HG02571 (cell line): ENCODE results near the gene SPATS2.

ENCODE experiments used
- ATAC-seq: cut with Tn5 transposase; IDR thresholded peaks from one replicate; pipeline ENCODE4 v1.9.1; 2021; ENCODE audit warnings: mild to moderate bottlenecking, moderate library complexity; ENCODE audit not compliant: unreplicated experiment

SPATS2 gene

DNA sequence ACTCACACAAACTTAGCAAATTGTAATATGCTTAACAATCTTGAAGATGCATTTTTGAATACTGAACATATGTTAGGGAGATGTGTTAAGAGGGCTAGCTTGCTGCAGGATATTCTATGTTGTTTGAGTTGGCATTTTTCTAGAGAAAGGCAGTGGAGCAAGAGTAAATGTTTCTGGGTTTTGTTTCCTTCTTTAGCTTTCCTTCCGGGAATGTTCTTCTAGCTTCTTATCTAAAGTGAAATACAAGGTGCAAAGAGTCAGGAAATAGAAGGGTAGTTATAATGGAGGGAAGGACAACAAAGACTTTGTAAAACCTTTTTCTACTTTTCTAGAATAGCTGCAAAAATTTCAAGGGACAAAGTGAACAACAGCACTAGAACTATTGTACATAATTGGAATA lies 94.0 kb downstream of the SPATS2 start:
- ATAC-seq, result no peak

DNA sequence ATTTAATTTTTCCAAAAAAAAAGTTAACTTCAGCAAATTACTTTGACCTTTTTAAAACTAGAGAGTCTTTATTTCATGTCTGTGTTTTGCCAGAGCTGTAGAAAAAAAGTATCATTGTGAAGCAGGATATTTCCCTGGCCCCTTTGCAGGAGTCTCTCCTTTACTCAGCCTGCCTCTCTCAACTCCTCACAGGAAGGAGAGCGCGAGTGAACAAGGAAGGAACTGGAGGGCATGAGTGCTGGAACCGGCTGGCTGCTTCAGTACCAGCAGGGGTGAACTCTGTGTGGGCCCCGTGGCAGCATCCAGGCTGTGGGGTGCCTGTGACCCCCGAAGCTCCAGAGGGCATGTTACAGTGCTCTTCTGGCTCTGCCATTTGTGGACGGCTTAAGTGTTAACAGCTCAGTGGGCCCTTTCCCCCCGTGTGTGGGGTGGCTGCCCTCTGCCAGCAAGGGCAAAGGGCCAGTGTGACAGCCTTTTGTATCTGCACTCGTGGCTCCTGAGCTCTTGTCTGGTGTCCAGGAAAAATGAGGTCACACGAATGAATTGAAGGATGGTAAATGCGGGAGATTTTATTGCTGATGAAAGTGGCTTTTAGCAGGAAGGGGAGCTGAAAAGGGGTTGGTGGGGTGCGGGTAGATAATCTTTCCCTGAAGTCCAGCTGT lies 95.0 kb downstream of the SPATS2 start:
- ATAC-seq, result no peak

DNA sequence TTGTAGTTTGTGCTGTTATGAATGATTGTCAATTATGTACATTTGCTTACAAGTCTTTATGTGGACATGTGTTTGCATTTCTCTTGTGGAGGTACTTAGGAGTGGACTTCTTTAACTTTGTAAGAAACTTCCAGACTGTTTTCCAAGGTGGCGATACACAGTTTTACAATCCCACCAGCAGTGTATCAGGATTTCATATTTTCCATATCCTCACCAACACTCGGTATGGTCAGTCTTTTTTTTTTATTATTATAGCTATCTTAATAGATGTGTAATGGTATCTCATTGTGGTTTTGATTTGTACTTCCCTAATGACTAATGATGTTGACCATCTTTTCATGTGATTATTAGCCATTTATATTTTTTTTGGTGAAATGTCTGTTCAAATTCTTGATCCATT lies 97.9 kb downstream of the SPATS2 start:
- no peak for ATAC-seq

DNA sequence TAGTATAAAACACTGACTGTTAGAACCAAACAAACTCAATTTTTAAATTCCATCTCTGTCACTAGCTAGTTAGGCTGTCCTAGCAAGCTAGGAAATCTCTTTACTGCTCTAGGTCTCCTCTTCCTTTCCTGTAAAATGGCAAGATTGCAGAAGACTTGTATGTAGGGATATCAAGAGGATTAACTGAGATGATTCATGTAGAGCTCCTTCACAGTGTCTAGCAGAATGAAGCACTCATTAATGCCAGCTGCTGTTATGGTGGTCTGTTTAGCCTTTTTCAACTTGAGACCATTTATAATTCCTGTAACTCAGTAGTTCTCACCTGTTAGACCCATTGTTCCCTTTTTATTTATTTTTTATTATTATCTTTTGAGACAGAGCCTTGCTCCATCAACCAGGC lies 103.7 kb downstream of the SPATS2 start:
- no peak for ATAC-seq

DNA sequence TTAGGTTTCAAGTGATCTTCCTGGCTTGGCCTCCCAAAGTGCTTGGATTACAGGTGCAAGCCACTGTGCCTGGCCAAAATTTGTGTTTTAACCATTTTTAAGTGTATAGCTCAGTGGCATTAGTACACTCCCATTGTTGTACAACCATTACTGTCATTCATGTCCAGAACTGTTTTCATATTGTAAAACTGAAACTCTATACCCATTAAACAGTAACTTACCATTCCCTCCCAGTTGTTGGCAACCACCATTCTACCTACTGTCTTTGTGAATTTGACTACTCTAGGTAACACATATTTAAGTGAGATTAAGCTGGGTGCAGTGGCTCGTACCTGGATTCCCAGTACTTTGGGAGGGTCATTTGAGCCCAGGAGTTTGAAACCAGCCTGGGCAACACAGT lies 104.3 kb downstream of the SPATS2 start:
- no peak for ATAC-seq

DNA sequence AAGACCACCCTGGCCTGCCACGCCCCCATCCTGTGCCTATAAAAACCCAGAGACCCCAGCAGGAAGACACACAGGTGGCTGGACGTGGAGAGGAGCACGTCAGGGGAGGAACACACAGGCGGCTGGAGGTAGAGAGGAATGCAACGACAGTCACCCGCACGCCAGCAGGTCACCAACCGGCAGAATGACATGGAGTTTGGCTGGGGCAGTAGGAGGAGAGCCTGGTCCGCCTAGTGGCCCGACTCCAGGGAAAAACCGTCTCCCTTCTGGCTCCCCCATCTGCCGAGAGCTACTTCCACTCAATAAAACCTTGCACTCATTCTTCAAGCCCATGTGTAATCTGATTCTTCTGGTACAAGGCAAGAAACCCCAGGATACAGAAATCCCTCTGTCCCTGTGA lies 108.8 kb downstream of the SPATS2 start:
- no peak for ATAC-seq

DNA sequence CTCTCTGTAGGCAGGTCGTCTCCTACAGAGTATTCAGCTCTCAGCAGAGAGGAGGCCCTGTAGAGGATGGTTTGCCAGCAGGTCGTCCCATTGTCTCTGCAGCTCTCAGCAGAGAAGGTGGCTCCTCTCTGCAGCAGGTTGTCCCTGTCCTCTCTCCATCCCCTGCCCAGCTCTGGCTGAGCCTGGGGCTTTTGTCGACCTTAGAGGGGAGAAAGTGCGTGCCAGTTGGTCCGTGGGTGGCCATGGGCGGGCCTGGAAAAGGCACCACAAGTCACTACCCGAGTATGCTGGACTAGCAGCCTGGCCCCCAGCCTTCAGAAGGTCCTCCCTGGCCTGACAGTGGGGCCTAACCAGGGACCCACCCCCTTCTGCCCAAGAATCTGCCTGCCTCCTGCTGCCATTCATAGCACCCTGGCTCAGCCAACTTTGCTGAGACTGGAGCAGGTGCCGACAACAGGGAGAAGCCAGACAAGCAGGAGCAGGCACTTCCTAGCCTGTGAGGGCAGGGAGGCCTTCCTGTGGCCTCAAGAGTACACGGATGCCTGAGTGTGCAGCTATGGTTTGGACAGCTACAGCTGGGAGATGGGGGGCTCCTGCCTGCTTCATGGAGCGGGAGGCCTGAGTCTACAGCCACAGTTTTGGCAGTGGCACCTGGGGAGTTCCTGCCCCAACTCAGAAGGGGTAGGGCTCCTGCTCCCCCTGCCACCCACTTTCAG lies 111.8 kb downstream of the SPATS2 start:
- no peak for ATAC-seq

DNA sequence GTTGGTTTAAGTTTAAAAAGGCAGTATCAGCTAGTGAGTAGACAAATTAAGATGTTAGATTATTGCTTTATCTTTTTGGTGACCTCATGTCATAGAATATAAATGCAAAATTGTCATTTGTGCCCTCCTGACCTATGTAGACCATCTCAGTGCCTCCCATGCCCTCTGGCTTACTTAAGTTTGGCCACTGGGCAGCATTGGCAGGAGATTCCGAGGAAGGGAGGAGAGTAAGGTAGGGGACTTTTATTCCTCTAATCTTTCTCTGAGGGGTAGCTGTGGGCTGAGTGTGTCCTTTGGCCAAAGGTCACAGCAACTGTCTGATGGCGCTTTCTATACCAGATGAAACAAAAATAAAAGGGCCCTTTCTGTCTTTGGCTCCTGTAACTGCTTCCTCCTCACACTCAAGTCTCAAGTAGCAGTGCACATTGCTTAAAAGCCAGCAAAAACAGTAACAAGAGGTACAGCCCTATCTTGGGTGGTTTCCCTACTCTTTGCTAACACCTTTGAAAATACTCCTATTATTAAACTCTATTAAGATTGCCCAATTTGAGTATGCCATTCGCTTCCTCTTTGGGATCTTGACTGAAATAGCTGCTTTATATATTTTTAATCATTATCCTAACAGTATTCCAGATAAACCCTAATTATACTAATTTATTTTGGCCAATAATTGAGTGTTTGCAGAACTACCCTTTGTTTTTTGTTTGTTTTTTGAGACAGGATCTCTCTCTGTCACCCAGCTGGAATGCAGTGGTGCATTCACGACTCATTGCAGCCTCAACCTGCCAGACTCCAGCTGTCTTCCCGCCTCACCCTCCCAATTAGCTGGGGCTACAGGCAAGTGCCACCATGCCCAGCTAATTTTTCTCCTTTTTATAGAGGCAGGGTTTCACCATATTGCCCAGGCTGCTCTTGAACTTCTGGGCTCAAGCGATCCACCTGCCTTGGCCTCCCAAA lies 115.1 kb downstream of the SPATS2 start:
- no peak for ATAC-seq

DNA sequence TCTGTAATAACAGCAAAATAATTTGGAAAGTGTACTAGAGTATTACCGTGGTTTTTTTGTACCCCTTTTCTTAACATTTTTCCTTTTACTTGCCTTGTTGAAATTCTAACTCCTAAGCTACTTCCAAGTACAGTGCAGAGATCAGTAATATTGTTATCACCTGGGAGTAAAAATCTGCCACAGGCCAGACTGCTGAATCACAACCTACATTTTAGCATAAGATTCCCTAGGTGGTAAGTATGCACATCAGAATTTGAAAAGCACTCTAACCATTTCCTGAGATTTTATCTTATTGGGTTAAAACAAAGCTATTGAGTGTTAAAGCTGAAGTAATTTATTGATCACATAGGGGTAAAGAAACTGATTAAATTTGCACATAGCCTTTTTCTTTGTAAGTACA lies 116.4 kb downstream of the SPATS2 start:
- ATAC-seq, result no peak

DNA sequence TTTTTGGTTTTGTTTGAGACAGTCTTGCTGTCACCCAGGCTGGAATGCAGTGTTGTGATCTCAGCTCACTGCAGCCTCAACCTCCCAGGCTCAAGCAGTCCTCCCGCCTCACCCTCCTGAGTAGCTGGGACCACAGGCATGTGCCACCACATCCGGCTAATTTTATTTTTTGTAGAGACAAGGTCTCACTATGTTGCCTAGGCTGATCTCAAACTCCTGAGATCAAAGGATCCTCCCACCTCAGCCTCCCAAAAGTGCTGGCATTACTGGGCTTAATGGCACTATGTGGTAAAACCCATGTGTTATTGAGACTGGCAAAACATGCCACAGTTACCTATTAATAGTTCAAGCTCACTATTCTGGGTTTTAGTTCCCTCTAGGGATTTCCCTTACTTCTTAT lies 120.3 kb downstream of the SPATS2 start:
- ATAC-seq, result no peak

DNA sequence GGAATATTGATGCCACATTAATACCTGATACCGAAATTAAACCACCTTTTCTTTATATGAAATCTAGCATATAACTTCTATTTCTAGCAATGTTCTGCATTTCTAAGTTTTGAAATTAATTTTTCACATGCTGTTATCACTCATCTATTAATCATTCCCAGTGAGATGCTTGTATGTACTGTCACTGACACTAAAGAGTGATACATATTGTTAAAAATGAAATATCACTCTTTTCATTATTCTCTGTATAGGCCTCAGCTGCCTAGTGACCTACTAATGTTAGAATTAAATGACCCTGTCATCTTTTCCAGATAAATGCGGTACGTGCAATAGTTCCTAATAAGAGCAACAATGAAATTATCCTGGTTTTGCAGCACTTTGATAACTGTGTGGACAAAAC lies 121.9 kb downstream of the SPATS2 start:
- no peak for ATAC-seq

DNA sequence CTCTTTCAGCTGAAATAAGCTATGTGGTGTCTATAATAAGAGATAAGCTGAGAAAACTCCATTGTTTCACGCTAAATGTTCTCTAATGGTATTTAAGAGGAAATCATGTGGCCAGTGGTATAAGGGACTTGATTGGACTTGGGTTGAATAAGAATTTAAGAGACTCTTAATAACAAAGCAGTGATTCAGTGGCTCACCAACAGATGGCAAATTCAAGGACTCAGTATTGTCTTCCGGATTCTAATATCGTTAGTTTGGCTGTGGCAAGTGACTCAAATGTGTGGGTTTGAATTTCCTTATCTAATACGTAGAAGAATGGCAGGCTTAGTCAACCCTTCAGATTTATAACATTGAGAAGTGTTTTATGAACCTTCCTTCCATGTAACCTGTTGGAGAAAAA lies 122.5 kb downstream of the SPATS2 start:
- no peak for ATAC-seq

DNA sequence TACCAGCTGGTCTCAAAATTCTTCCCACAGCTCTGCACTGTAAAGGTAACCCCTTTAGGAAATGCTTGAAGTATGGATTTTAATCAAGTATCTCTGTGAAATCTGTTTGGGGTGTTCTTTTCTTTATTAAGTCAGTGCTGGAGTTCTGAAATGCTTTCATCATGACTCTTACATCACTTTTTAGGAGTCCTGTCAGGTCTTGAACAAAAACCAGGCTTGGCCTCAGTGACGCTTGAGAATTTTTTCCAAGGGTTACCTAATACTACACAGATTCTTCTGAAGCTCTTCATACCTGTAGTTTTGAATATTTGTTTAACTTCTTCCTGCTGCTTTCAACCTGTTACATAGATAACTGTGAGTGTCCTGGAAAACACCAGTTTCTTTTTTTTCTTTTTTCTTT lies 124.6 kb downstream of the SPATS2 start:
- ATAC-seq, result no peak

DNA sequence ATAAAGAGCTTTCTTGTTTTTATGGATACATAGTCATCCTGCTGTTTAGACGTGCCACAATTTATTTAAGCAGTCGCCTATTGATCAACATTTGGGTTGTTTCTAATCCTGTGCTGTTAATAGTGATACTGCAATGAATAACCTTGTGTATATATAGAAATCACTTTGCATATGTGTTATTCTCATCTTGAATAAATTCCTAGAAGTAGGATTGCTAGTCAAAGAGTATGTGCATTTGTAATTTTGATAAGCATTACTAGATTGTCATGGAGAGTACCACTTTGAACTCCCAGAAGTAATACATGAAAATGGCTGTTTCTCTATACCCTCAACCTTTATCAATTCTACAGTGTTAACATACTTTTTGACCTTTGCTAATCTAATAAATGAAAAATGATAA lies 126.6 kb downstream of the SPATS2 start:
- no peak for ATAC-seq

DNA sequence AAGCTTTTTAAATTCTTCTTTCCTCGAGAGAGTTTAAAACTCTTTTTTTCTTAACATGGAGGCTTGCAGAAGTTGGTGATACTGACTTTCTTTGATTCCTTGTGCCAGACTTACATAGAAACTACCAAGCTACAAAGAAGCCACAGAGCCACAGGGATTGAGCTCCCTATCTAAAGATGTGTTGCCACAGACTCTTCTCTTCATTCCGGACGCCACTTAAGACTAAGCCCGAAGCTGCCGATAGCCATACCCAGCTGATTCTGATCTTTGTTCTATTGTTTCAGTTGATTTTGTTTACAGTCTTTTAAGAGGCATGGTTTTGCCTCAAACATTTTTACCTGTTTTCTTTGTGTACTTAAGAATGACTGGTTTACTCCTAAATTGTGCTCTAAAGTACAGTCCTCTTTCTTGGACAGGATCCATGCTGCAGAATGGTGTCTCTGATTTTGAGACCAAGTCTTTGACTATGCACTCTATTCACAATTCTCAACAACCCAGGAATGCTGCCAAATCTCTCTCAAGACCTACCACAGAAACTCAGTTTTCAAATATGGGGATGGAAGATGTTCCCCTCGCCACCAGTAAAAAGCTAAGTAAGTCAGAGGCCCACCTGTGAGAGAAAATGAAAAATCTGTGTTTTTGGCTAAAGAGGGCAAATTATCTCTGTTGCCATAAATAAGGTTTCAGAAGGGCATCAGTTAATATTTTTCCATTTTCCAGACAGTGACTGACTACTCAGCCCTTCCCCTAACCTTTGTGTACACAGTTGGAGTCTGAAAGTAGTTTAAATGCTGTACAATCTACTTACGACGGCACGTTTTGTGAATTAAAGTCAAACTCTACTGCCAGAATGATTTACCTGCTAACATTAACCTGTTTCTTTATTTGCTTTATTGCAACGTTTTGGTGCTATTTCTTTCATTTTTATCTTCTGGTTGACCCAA lies 129.4 kb downstream of the SPATS2 start:
- no peak for ATAC-seq

DNA sequence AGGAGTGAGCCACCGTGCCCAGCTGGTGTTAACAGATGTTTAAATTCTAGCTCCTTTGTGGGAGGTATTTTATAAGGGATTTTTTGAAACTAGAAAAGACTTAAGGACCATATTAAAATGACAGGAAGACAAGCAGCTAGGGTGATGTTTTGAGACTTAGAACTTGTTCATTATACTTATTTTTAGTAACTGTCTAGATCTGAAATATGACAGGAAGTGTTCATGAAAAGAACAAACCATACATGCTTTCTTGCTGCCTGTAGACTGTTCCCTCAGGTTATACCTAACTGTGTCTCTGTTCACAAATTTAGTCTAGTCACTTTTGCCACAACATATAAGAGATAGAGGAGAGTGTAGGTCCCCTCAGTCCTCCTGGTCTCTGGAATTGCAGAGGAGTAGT lies 134.6 kb downstream of the SPATS2 start:
- ATAC-seq, result no peak

DNA sequence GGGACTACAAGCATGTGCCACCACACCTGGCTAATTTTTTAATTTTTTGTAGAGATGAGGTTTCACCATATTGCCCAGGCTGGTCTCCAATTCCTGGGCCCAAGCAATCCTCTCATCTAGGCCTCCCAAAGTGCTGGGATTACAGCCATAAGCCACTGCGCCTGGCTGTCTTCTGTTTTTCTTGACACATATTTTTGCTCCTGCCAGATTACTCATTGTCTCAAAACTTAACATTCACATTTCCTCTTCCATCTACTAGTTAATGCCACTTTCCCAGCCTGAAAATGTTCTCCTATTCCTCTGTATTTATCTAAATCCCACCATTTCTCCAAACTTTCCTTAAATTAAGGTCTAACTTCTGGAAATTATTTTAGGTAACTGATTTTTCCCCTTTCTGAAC lies 135.3 kb downstream of the SPATS2 start:
- no peak for ATAC-seq

DNA sequence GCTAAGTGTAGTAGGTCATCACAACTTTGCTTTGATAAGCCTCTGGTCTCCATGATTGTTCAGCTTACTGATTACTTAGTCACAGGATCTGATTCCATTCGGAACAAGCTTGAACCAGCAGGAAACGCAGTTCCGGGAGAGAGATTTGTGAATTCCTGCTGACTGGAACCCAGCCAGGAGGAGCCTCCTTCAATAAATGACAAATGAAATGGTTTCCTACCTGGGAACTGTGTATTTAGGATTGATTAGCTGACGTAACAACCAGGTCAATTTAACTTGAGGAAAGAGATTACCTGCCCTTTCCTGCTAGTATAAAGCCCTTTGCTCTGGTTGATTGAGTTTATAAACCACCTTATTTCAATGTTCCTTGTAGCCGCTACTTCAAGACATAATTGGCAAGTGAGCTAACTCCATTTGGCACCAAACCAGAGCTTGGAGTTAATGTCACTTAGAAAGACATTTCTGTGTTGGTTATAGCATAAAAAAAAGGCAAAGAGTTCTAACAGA lies 136.5 kb downstream of the SPATS2 start:
- no peak for ATAC-seq

DNA sequence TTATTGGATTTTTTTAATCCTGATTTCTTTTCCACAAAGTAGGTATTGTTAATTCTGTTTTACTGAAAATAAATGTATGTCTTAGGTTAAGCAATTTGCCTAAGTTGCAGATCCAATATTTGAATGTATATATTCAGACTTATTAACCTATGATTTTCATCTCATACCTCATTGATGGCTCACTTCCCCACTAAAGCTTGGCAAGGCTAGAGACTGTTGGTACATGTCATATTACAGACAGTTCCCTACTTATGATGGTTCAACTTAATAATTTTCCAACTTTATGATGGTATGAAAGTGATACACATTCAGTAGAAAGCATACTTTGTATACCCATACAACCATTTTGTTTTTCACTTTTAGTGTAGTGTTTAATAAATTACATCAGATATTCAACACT lies 138.4 kb downstream of the SPATS2 start:
- no peak for ATAC-seq

DNA sequence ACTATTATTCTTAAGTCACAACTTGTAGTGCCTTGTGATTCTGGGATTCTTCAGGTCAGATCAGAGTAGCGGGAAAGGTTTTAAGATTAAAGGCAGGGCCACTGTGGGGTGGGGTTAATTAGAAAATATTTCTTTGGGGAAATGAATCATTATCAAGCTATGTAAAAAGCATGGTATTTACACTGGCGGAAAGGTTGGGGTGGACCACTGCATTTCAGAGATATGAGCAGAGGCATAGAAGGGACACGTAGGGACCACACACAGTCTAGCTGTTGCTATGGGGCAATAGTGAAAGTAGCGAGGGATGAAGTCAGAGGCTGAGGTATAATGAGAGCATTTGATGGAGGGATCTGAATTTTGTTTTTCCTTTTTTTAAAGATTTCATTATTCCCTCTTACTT lies 139.9 kb downstream of the SPATS2 start:
- ATAC-seq, result no peak
